Naive B cell (primary cell): ENCODE data around the gene OR2T6. TPM values are rescaled to one million over a fixed set of nuclear protein-coding genes. Genes with fewer than 3 reads are reported as not detected.
"Not testable (repeated sequence)": the region's sequence is repeated elsewhere in the genome, so short reads cannot be mapped to it uniquely, and the experiment has no call there.

ENCODE experiments used
- ATAC-seq, 2 donors: fragments of 150-1000 bp; cut with Tn5 transposase; 2 replicates each; pipeline ENCODE4 v1.10.0; 2021; ENCODE audit warnings: low read depth in 2 of 2, mild to moderate bottlenecking in 2 of 2, moderate library complexity in 2 of 2
- DNase-seq: peaks from one replicate; pipeline ENCODE4 v3.0.0; 2022
- H3K27ac Mint-ChIP-seq, 6 donors: one replicate each; pipeline ENCODE4 v1.8.0; 2020 to 2022; ENCODE audit warnings: mild to moderate bottlenecking in 6 of 6, mixed read lengths in 6 of 6, moderate library complexity in 5 of 6, inconsistent platforms in 2 of 6
- H3K27me3 Mint-ChIP-seq, 3 donors: one replicate each; pipeline ENCODE4 v1.8.0; 2021 to 2022; ENCODE audit warnings: mixed read lengths in 3 of 3, mild to moderate bottlenecking in 1 of 3
- H3K36me3 Mint-ChIP-seq, 2 donors: one replicate each; pipeline ENCODE4 v1.8.0; 2020 to 2022; ENCODE audit warnings: mixed read lengths in 2 of 2, inconsistent platforms in 1 of 2, mild to moderate bottlenecking in 1 of 2
- H3K4me1 Mint-ChIP-seq, 3 donors: one replicate each; pipeline ENCODE4 v1.8.0; 2020 to 2022; ENCODE audit warnings: mixed read lengths in 3 of 3, inconsistent platforms in 1 of 3, mild to moderate bottlenecking in 1 of 3, moderate library complexity in 1 of 3
- H3K4me3 Mint-ChIP-seq, 8 donors: one replicate each; pipeline ENCODE4 v1.8.0; 2020 to 2022; ENCODE audit warnings: mild to moderate bottlenecking in 8 of 8, mixed read lengths in 8 of 8, moderate library complexity in 8 of 8, inconsistent platforms in 2 of 8
- H3K9me3 Mint-ChIP-seq, 7 donors: one replicate each; pipeline ENCODE4 v1.8.0; 2020 to 2022; ENCODE audit warnings: mixed read lengths in 7 of 7, mild to moderate bottlenecking in 5 of 7, inconsistent platforms in 2 of 7, moderate library complexity in 1 of 7
- polyA plus RNA-seq, 6 donors: library from polyadenylated mRNA; unstranded; fragments of 300-500 nt; fragmentation: Illumina TruSeq; gene quantifications; one replicate each; pipeline ENCODE4 v1.2.3, GENCODE V29; 2021; ENCODE audit warnings: low read depth in 6 of 6

The OR2T6 gene
- polyA plus RNA-seq, 6 donors from 2014 or later = not detected

DNA sequence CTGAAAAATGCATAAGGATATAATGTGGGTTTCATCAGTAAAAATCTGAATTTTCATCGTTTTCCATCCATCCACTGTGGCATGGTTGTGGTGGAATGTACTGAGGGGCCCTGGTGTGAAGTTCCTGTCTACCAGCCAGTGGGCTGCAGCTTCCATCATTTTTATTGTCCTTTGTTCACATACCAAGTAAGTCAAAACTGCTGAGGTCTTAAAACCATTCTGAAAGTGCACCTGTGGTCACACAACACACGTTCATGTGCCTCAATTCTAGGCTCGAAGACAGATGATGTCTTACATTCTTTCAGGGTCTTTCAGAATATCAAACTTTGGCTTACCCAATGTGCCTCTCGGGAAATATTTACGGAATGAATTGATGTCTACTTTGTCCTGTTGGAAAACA lies 63.7 kb downstream of the OR2T6 start:
- not testable (repeated sequence) for H3K27ac Mint-ChIP-seq, H3K36me3 Mint-ChIP-seq, DNase-seq, H3K4me1 Mint-ChIP-seq, H3K27me3 Mint-ChIP-seq, H3K4me3 Mint-ChIP-seq, ATAC-seq, H3K9me3 Mint-ChIP-seq

Other genes starting within 250 kb of the OR2T6 start
- gene OR2M5, start 230.6 kb upstream of the OR2T6 start, polyA plus RNA-seq = not detected
- gene OR2M2, start 200.9 kb upstream of the OR2T6 start, polyA plus RNA-seq = not detected
- not detected for gene OR2M3, start 178.5 kb upstream of the OR2T6 start, polyA plus RNA-seq
- not detected for gene OR2M4, start 144.3 kb upstream of the OR2T6 start, polyA plus RNA-seq
- gene OR2T33, start 97.8 kb upstream of the OR2T6 start, polyA plus RNA-seq = 1 to 10 TPM in 1 of 6 donors, not detected in 5; 1.6 TPM
- not detected for gene OR2T12, start 72.3 kb upstream of the OR2T6 start, polyA plus RNA-seq
- gene OR2M7, start 51.2 kb upstream of the OR2T6 start, polyA plus RNA-seq = not detected
- gene OR14C36, start 27.0 kb upstream of the OR2T6 start, polyA plus RNA-seq = not detected
- not detected for gene OR2T4, start 14.1 kb upstream of the OR2T6 start, polyA plus RNA-seq
- gene OR2T1, start 27.3 kb downstream of the OR2T6 start, polyA plus RNA-seq = not detected
- under 1 TPM in 3 of 6 donors, not detected in 3; 0.19 to 0.71 (median 0.53) TPM for gene OR2T2, start 69.9 kb downstream of the OR2T6 start, polyA plus RNA-seq
- gene OR2T3, start 97.6 kb downstream of the OR2T6 start, polyA plus RNA-seq = under 1 TPM in 2 of 6 donors, not detected in 4; 0.32 to 0.59 TPM
- not detected for gene OR2T5, start 112.8 kb downstream of the OR2T6 start, polyA plus RNA-seq
- under 1 TPM in 4 of 6 donors, not detected in 2; 0.19 to 0.80 (median 0.49) TPM for gene OR2G6, start 132.3 kb downstream of the OR2T6 start, polyA plus RNA-seq
- under 1 TPM in 3 of 6 donors, not detected in 3; 0.26 to 0.38 (median 0.33) TPM for gene OR2T29, start 187.0 kb downstream of the OR2T6 start, polyA plus RNA-seq
- under 1 TPM in 1 of 6 donors, not detected in 5; 0.49 TPM for gene OR2T34, start 199.0 kb downstream of the OR2T6 start, polyA plus RNA-seq
- under 1 TPM in 3 of 6 donors, not detected in 3; 0.08 to 0.96 (median 0.36) TPM for gene OR2T10, start 222.0 kb downstream of the OR2T6 start, polyA plus RNA-seq